NB4 (cell line): Measurements from ENCODE around the gene UBAP2.

Source experiments
- CTCF ChIP-seq: IDR thresholded peaks from one replicate; pipeline ENCODE4 v1.5.1; 2012; ENCODE audit warnings: low read depth, low read length
- MAX ChIP-seq: IDR thresholded peaks from 2 replicates; pipeline ENCODE4 v1.6.1; 2011; ENCODE audit warnings: low read depth, low read length
- POLR2A ChIP-seq: IDR thresholded peaks from 2 replicates; pipeline ENCODE4 v1.6.1; 2011; ENCODE audit warnings: mild to moderate bottlenecking; ENCODE audit not compliant: insufficient read length; ENCODE audit errors: extremely low read depth

- TF ChIP-seq CTCF (no peak), POLR2A (no peak), MAX (no peak)
Measured at GRCh38 chr9:33959725-33960124, 89.0 kb downstream of the UBAP2 start.
